Measurements from ENCODE around the gene TFG.

- TF ChIP-seq CTCF (IDR thresholded peaks at IDR 0.05) (no peak), POLR2AphosphoS5 (IDR thresholded peaks at IDR 0.05) (no peak), POLR2A (IDR thresholded peaks at IDR 0.05; ENCODE audit: low read depth) (no peak)
These were observed 36.3 kb downstream of the TFG start for GRCh38 chr3:100745617-100746016.
